SK-N-SH treated with all-trans-retinoic acid at 6 μM for 48 hours (cell line): ENCODE data around the gene ATP2A2.

Experiments
- ARNTL ChIP-seq: fragments of 450-650 bp; formaldehyde crosslinking; IDR thresholded peaks from 2 replicates; pipeline ENCODE4 v1.5.0; 2020; ENCODE audit warnings: low read depth, mild to moderate bottlenecking, moderate library complexity, borderline replicate concordance
- ISL1 ChIP-seq: fragments of 250-450 bp; sonication (Bioruptor Pico); IDR thresholded peaks from 2 replicates; pipeline ENCODE4 v2.1.2; 2022; ENCODE audit warnings: mild to moderate bottlenecking, moderate library complexity
- OSR1 ChIP-seq: fragments of 250-450 bp; sonication (Bioruptor Pico); IDR thresholded peaks from 2 replicates; pipeline ENCODE4 v1.8.0; 2022; ENCODE audit warnings: moderate library complexity, mild to moderate bottlenecking, inconsistent platforms
- PPARA ChIP-seq: fragments of 250-450 bp; sonication (Bioruptor Pico); IDR thresholded peaks from 2 replicates; pipeline ENCODE4 v1.5.0; 2020; ENCODE audit warnings: mild to moderate bottlenecking, borderline replicate concordance
- RARB ChIP-seq: fragments of 250-450 bp; sonication (Bioruptor Pico); IDR thresholded peaks from 2 replicates; pipeline ENCODE4 v1.8.0; 2021; ENCODE audit warnings: mild to moderate bottlenecking, moderate library complexity
- ZC3H10 ChIP-seq: fragments of 250-450 bp; sonication (Bioruptor Pico); IDR thresholded peaks from 2 replicates; pipeline ENCODE4 v1.5.1; 2021; ENCODE audit warnings: mild to moderate bottlenecking, moderate library complexity
- ZFP3 ChIP-seq: fragments of 250-450 bp; sonication (Bioruptor Pico); IDR thresholded peaks from 2 replicates; pipeline ENCODE4 v1.5.0; 2020; ENCODE audit warnings: mild to moderate bottlenecking, moderate library complexity
- ZNF8 ChIP-seq: fragments of 450-650 bp; formaldehyde crosslinking; IDR thresholded peaks from 2 replicates; pipeline ENCODE4 v1.5.0; 2020; ENCODE audit warnings: mild to moderate bottlenecking, moderate library complexity
- TF ChIP-seq, protein P1 (sequence below): fragments of 250-450 bp; sonication (Bioruptor Pico); IDR thresholded peaks from 2 replicates; pipeline ENCODE4 v1.8.0; 2020; ENCODE audit warnings: mild to moderate bottlenecking, moderate library complexity, borderline replicate concordance

- TF ChIP-seq, protein P1, sequence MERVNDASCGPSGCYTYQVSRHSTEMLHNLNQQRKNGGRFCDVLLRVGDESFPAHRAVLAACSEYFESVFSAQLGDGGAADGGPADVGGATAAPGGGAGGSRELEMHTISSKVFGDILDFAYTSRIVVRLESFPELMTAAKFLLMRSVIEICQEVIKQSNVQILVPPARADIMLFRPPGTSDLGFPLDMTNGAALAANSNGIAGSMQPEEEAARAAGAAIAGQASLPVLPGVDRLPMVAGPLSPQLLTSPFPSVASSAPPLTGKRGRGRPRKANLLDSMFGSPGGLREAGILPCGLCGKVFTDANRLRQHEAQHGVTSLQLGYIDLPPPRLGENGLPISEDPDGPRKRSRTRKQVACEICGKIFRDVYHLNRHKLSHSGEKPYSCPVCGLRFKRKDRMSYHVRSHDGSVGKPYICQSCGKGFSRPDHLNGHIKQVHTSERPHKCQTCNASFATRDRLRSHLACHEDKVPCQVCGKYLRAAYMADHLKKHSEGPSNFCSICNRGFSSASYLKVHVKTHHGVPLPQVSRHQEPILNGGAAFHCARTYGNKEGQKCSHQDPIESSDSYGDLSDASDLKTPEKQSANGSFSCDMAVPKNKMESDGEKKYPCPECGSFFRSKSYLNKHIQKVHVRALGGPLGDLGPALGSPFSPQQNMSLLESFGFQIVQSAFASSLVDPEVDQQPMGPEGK (CRISPR knock-in tag), result no peak
- no peak for TF ChIP-seq OSR1 (CRISPR knock-in tag)
- no peak for TF ChIP-seq ZFP3 (CRISPR knock-in tag)
- no peak for TF ChIP-seq ISL1 (CRISPR knock-in tag)
- no peak for TF ChIP-seq ZNF8 (CRISPR knock-in tag)
- no peak for TF ChIP-seq ZC3H10 (CRISPR knock-in tag)
- TF ChIP-seq ARNTL (CRISPR knock-in tag), result no peak
- TF ChIP-seq RARB (CRISPR knock-in tag), result no peak
- no peak for TF ChIP-seq PPARA (CRISPR knock-in tag)
These were observed 59.7 kb downstream of the ATP2A2 start for GRCh38 chr12:110340706-110341105.
